Activated naive CD4-positive, alpha-beta T cell treated with anti-CD3 and anti-CD28 coated beads, Interleukin-2, amount 50 U/mL, for 16 hours (primary cell): ENCODE results near the gene ZFC3H1.
"Not testable (repeated sequence)": the region's sequence is repeated elsewhere in the genome, so short reads cannot be mapped to it uniquely, and the experiment has no call there.

ENCODE experiments used
- DNase-seq: peaks from one replicate; pipeline ENCODE4 v3.0.0-alpha.2; 2020

ZFC3H1 gene

GRCh38 chr12:71663561-71664410 lies at the start of gene ZFC3H1, which contains the start of gene THAP2:
Gene ZFC3H1 (minus strand): TSS chr12:71663848. CDS start chr12:71663610, 238 bp downstream.
Gene THAP2 (plus strand): TSS chr12:71664301. CDS start chr12:71664510, 209 bp downstream.
- peak; percentile 87 for DNase-seq

DNA sequence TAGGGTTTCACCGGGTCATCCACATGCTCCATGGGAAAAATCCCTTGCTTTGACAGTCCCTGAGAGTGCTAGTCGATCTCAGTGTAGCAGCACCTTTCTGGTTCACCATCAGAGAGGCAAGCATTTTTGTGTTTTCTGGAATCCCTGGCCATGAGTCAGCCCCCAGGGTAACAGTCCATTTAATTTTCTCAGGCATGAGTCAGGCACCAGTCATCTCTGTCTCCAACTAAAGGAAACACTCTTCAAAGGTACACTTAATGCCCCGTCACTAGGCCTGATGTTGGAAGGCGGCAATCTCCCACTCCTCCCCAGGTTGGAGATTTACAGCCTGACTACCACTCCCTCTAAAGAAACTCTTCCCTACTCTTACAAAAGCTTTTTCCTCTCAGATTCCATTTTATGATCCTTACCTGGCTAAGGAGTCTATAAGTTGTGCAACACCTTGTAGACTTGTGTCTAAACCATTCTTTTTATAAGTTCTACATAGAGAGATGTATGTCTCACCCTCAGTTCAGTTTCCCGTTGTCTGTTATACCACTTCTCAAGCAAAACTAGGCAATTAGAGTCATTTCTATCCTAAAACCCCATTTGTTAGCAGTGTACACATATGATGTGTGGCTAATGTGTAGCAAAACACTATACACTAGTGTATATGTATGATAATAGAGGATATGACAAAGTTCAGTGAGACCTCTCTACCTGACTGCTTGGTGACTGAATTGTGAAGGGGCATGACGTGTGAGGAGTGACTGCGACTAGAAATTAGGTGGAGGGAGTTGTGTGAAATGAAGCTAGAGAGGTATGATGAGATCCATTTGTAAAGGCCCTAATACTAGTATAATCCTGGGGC lies 46.9 kb upstream of the ZFC3H1 start:
- no peak for DNase-seq

- DNase-seq, result no peak
Observed at GRCh38 chr12:71708658-71709057, 45.0 kb upstream of the ZFC3H1 start.

- DNase-seq, result no peak
Observed at GRCh38 chr12:71704920-71705319, 41.3 kb upstream of the ZFC3H1 start.

- DNase-seq, result no peak
Observed at GRCh38 chr12:71703206-71703605, 39.6 kb upstream of the ZFC3H1 start.

- no peak for DNase-seq
Observed at GRCh38 chr12:71702590-71702989, 38.9 kb upstream of the ZFC3H1 start.

- DNase-seq, result not testable (repeated sequence)
Observed at GRCh38 chr12:71702181-71702580, 38.5 kb upstream of the ZFC3H1 start.

GRCh38 chr12:71695782-71696181 lies 32.1 kb upstream of the ZFC3H1 start:
- DNase-seq, result no peak

DNA sequence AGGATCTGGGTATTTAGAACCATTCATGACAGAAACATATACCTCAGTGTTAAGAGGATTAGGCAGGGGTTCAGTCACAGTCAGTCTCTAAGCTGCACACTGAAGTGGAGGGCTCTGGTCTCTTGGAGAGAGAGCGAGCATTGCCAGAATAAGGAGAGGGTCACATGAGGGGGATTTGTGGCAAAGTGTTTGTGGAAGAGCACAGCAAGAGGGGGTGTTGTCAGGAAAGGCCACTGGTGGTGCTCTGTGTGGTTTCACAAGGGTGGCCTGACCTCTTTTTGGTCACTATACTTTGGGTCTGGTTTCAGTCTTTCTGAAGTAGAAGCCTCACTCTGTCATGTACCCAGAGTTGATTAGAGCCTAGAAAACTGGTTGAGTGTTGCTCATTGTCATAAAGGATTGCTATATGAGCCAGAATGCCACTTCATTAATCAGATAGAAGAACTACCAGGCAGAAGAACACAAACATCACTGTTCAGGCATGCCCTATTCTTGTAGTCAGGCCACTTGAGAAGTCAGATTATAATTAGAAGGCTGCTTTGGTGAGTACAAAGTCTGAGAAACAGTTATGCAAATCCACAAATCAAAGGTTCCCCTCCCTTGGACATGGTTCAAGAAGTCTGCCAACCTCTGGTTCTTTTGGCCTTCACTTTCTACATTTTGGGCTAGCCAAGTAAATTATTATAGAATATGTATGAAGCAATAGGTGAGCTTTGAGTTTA lies 30.6 kb upstream of the ZFC3H1 start:
- no peak for DNase-seq

DNA sequence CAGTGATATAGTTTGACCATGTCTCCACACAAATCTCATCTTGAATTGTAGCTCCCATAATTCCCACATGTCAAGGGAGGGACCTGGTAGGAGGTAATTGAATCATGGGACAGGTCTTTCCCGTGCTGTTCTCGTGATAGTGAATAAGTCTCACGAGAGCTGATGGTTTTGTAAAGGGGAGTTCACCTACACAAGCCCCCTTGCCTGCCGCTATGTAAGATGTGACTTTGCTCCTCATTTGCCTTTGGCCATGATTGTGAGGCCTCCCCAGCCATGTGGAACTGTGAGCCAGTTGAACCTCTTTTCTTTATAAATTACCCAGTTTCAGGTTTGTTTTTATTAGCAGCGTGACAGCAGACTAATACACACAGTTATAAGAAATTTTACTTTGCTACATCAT lies 30.0 kb upstream of the ZFC3H1 start:
- DNase-seq, result not testable (repeated sequence)

DNA sequence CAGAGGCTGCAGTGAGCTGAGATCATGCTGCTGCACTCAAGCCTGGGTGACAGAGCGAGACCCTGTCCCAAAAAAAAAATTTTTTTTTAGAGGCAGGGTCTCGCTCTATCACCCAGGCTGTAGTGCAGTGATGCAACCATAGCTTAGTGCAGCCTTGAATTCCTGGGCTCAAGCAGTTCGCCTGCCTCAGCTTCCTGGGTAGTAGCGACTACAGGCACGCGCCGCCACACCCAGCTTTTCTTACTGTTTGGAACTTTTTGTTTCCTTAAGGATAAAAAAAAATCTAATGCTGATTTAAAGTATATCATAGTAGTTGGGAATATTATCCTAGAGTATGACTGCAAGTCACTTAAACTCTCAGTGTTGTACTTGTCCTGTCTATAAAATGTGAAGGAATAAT lies 29.5 kb upstream of the ZFC3H1 start:
- DNase-seq, result no peak

GRCh38 chr12:71691504-71692129 lies 28.0 kb upstream of the ZFC3H1 start:
- no peak for DNase-seq

DNA sequence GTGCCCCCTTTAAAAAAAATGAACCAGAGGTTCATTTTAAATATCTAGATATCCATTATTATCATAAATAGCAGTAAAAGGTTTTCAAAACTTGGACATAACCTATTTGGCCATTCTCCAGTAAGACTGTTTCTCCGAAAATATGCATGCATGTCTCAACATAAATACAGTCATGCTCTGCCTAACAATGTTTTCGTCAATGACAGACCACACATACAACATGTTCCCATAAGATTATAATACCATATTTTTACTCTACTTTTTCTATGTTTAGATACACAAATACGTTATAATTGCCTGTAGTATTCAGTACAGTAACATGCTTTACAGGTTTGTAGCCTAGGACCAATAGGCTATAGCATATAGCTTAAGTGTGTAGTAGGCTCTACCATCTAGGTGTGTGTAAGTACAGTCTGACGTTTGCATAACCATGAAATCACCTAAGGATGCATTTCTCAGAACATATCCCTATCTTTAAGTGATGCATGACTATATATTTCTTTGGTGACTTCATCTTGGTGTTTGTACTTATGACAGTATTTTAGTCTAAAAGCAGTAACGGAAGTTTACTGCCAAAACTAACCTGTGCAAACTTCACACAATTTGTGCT lies 25.4 kb upstream of the ZFC3H1 start:
- no peak for DNase-seq

- not testable (repeated sequence) for DNase-seq
Observed at GRCh38 chr12:71687172-71687571, 23.5 kb upstream of the ZFC3H1 start.

- DNase-seq, result no peak
Observed at GRCh38 chr12:71686658-71687025, 23.0 kb upstream of the ZFC3H1 start.

DNA sequence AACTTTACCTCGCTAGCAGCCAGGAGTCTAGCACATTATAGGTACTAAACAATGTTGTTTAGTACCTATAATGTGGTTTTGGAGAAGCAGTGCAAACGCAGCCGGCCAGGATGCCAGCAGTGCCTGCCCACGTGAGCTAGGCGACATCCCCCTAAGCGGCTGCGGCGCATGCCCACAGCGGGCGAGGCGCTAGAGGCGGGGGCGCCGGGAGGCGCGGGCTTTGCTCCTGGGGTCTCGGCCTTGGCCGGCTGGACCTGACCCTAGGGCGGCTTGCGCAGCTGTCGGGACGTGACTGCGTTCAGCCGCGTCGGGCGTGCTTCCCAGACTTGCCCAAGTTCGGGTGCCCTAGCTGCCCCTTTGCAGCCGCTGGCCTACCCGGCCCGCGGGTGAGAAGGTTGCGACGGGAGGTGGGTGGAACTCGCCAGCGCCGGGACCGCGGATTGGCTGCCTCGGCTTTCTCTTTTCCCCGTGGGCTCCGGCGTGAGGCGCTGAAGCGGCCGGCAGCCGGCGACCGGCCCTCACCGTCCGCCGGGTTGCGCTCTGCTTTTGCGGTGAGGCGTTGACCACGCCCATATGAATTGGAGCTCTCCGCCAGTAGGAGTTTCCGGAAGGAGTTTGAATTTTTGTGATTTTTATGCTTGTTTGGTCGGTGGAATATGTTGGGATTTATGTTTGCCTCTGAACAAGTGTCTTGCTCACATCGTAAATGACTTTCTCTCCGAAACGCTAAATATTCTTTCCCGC lies 22.4 kb upstream of the ZFC3H1 start, which contains the start of gene TMEM19:
Gene TMEM19, plus strand, starts transcription at position 169 of the 744 bp plus-strand sequence. CDS start 599 bp downstream, outside the sequence.
- peak; percentile 84 for DNase-seq

DNA sequence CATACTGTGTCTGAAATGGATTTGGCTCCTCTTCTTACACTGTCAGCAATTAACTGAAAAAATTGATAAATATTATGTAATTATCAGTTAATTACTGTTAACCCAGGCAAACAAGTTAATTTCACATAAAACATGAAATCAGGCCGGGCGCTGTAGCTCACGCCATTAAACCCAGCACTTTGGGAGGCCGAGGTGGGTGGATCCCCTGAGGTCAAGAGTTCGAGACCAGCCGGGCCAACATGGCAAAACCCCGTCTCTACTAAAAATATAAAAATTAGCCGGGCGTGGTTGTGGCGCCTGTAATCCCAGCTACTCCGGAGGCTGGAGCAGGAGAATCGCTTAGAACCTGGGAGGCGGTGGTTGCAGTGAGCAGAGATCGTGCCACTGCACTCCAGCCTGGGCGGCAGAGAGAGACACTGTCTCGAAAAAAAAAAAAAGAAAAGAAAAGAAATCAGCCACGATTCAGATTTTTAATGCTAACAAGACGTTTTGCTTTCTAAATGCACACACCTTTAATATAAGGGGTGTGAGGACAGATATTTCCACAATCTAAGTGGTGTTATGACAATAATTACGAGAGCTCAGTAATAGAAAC lies 21.8 kb upstream of the ZFC3H1 start:
- no peak for DNase-seq

GRCh38 chr12:71684081-71684480 lies 20.4 kb upstream of the ZFC3H1 start:
- no peak for DNase-seq

DNA sequence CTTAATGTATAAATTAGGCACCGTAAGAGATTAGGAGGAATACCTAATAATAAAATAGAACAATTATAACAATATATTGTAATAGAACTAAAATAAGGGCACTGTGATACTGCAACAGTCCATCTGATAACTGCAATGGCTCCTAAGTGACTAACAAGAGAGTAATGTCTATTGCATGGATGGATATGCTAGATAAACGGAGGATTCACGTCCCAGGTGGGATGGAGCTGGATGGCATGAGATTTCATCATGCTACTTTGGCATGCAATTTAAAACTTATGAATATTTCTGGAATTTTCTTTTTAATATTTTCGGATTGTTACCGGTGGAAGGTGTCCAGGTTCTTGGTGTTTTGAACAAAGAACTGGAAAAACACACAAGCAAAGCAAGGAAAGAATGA lies 20.0 kb upstream of the ZFC3H1 start:
- no peak for DNase-seq

DNA sequence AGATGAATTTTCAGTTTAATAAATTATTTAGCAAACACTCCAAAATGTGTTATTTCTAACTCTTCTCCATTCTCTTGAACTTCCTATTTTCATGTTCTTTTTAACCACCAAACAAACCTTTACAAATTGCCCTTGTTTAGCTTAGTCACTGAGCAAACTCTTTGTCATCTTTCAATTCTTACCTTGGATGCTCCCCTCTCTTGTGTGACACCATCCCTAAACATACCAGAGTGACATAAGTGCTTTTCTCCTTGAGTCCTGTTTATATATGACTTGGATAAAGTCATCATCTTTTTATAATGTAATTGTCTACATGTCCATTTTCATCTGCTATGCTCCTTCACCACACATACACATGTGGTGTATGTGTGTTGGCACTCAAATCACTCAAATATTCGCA lies 18.8 kb upstream of the ZFC3H1 start:
- DNase-seq, result no peak

GRCh38 chr12:71671816-71672215 lies 8.2 kb upstream of the ZFC3H1 start:
- DNase-seq, result no peak
